ENCODE results near the gene RNF5. TPM values are rescaled to one million over a fixed set of nuclear protein-coding genes. Genes with fewer than 3 reads are reported as not detected.

RNF5 gene
- total and polyA plus RNA-seq, 2 of the 4 experiments (the other 2 are of a cell fraction), result 18.8 to 41.4 TPM

GRCh38 chr6:32137454-32137853 is 40.8 kb upstream of the RNF5 start:
- no peak overlapping the region for H3K23ac ChIP-seq (ENCODE audit: low read depth, low read length)
- no peak overlapping the region for H3K27ac ChIP-seq (ENCODE audit: insufficient read depth, low read length)
- ATAC-seq (ENCODE audit: low read depth) (no peak), DNase-seq (no peak)
- no peak overlapping the region for H2BK20ac ChIP-seq (ENCODE audit: low read depth, low read length)
- no peak overlapping the region for H2AFZ ChIP-seq (replicated peaks; ENCODE audit: low read length, poor library complexity)
- H3K4me2 ChIP-seq (ENCODE audit: low read depth, low read length), result no peak overlapping the region
- H3K56ac ChIP-seq (ENCODE audit: extremely low read depth, insufficient read depth, low read length), result no peak overlapping the region
- in situ Hi-C loops (cut with MboI; ENCODE audit: low sequenced_read_pairs) (no loop called here), dilution Hi-C loops (cut with HindIII; ENCODE audit: low sequenced_read_pairs, unreplicated experiment) (no loop called here), intact Hi-C loops (cut with micrococcal nuclease) (no loop called here)
- no peak overlapping the region for H2BK15ac ChIP-seq (ENCODE audit: low read depth, low read length)
- H3K9me3 ChIP-seq (ENCODE audit: control insufficient read depth, insufficient read depth, low read length), result no peaks in the 10 kb centered on the region
- no peak overlapping the region for H3K4me3 ChIP-seq (ENCODE audit: insufficient read depth, low read depth, low read length)
- H2BK5ac ChIP-seq (ENCODE audit: low read depth, low read length, poor library complexity, severe bottlenecking), result no peak overlapping the region
- ChIA-PET CTCF (interaction anchor here (0.7 kb wide), 1 partner anchor 61 kb away, joined by 3 read pairs; no protein-coding TSS in a partner anchor), POLR2A (ENCODE audit: unreplicated experiment) (no interaction called here)
- no peak overlapping the region for H4K5ac ChIP-seq (ENCODE audit: low read depth, low read length)
- H4K91ac ChIP-seq (ENCODE audit: insufficient read depth, low read depth, low read length), result no peak overlapping the region
- TF ChIP-seq MXI1 (IDR thresholded peaks at IDR 0.05; ENCODE audit: borderline replicate concordance, low read depth, low read length), result no peak
- TF ChIP-seq USF2 (IDR thresholded peaks at IDR 0.05; ENCODE audit: low read depth, low read length), result no peak
- TF ChIP-seq ELK1 (IDR thresholded peaks at IDR 0.05; ENCODE audit: borderline replicate concordance, low read depth, low read length), result no peak
- no peak for TF ChIP-seq POLR2A (IDR thresholded peaks at IDR 0.05; ENCODE audit: low read depth, low read length)
- no peaks in the 10 kb centered on the region for H4K20me1 ChIP-seq (ENCODE audit: insufficient read depth, low read length)
- no peak overlapping the region for H2BK120ac ChIP-seq (ENCODE audit: low read depth, low read length)
- no peak overlapping the region for H3K18ac ChIP-seq (ENCODE audit: low read depth, low read length)
- no peaks in the 10 kb centered on the region for H3K27me3 ChIP-seq (ENCODE audit: control insufficient read depth, insufficient read depth, low read length)
- H3K9me1 ChIP-seq (ENCODE audit: insufficient read depth, low read length), result no peaks in the 10 kb centered on the region; the same call in 1 of the 2 replicates
- H3K4me1 ChIP-seq (ENCODE audit: control insufficient read depth, insufficient read depth, low read length), result peaks cover 7% of the 10 kb centered on the region; the same call in 1 of the 2 replicates
- H4K8ac ChIP-seq (ENCODE audit: low read depth in 2 of 2, low read length in 2 of 2), result no peak overlapping the region
- H3K14ac ChIP-seq (replicated peaks; ENCODE audit: low read depth, low read length), result no peak overlapping the region
- BruUV-seq (replicated peaks), result no TSS peak
- no peaks in the 10 kb centered on the region for H3K79me1 ChIP-seq (ENCODE audit: low read depth in 1 of 2, low read length in 2 of 2)
- no peak overlapping the region for H2AK9ac ChIP-seq (replicated peaks; ENCODE audit: low read depth, low read length, poor library complexity)
- H2AK5ac ChIP-seq (ENCODE audit: low read depth, low read length), result 0 out of 2 replicates have a peak overlapping the region, but pooled peaks have one; percentile 4
- H3K36me3 ChIP-seq (ENCODE audit: control insufficient read depth, insufficient read depth, low read length), result no peaks in the 10 kb centered on the region
- no peak overlapping the region for H3K9ac ChIP-seq (ENCODE audit: low read depth, low read length)
- H3K4ac ChIP-seq (ENCODE audit: low read depth, low read length), result no peak overlapping the region

Measured in IMR-90 (cell line).